GM19324 (cell line): ENCODE data around the gene CHD9.
"Not testable (repeated sequence)": the region's sequence is repeated elsewhere in the genome, so short reads cannot be mapped to it uniquely, and the experiment has no call there.

Source experiments
- ATAC-seq: cut with Tn5 transposase; IDR thresholded peaks from one replicate; pipeline ENCODE4 v1.9.1; 2021; ENCODE audit warnings: mild to moderate bottlenecking, moderate library complexity; ENCODE audit not compliant: unreplicated experiment, low FRiP score

CHD9 gene

GRCh38 chr16:53175118-53175517, 120.3 kb downstream of the CHD9 start:
- ATAC-seq: no peak

- no peak for ATAC-seq
Measured at GRCh38 chr16:53176434-53176833, 121.6 kb downstream of the CHD9 start.

GRCh38 chr16:53183442-53183841, 128.7 kb downstream of the CHD9 start:
- ATAC-seq: no peak

GRCh38 chr16:53185741-53186140, 130.9 kb downstream of the CHD9 start:
- not testable (repeated sequence) for ATAC-seq

- ATAC-seq: no peak
Measured at GRCh38 chr16:53187775-53188174, 133.0 kb downstream of the CHD9 start.

- no peak for ATAC-seq
Measured at GRCh38 chr16:53191413-53191812, 136.6 kb downstream of the CHD9 start.

- no peak for ATAC-seq
Measured at GRCh38 chr16:53198933-53199332, 144.1 kb downstream of the CHD9 start.

GRCh38 chr16:53201900-53202299, 147.1 kb downstream of the CHD9 start:
- no peak for ATAC-seq

- no peak for ATAC-seq
Measured at GRCh38 chr16:53202398-53202797, 147.6 kb downstream of the CHD9 start.

- ATAC-seq: peak; percentile 80
Measured at GRCh38 chr16:53207810-53208752, 153.3 kb downstream of the CHD9 start.

GRCh38 chr16:53209429-53209828, 154.6 kb downstream of the CHD9 start:
- no peak for ATAC-seq

- ATAC-seq: no peak
Measured at GRCh38 chr16:53209877-53210276, 155.1 kb downstream of the CHD9 start.

- ATAC-seq: no peak
Measured at GRCh38 chr16:53211253-53211652, 156.5 kb downstream of the CHD9 start.

GRCh38 chr16:53212893-53213223, 158.1 kb downstream of the CHD9 start:
- no peak for ATAC-seq

- ATAC-seq: no peak
Measured at GRCh38 chr16:53213542-53213941, 158.8 kb downstream of the CHD9 start.

- ATAC-seq: no peak
Measured at GRCh38 chr16:53216798-53217197, 162.0 kb downstream of the CHD9 start.

- ATAC-seq: no peak
Measured at GRCh38 chr16:53219371-53219770, 164.6 kb downstream of the CHD9 start.

GRCh38 chr16:53219795-53220454, 165.1 kb downstream of the CHD9 start:
- no peak for ATAC-seq

GRCh38 chr16:53220585-53220984, 165.8 kb downstream of the CHD9 start:
- ATAC-seq: peak; percentile 44

GRCh38 chr16:53224951-53225533, 170.3 kb downstream of the CHD9 start:
- ATAC-seq: no peak

- no peak for ATAC-seq
Measured at GRCh38 chr16:53232826-53233529, 178.2 kb downstream of the CHD9 start.
